Smooth muscle cell (in vitro differentiated cells): ENCODE data around the gene NMS. TPM values are rescaled to one million over a fixed set of nuclear protein-coding genes. Genes with fewer than 3 reads are reported as not detected.

ENCODE experiments used
- DNase-seq: peaks from one replicate; lab custom pipeline; 2025; ENCODE audit not compliant: unreplicated experiment; lab: John Stamatoyannopoulos, UW
- H2AFZ ChIP-seq: fragments of 200-600 bp; sonication (generic); 2 replicates; pipeline ENCODE4 v1.6.0; 2016; ENCODE audit warnings: antibody characterized with exemption, low read depth, mild to moderate bottlenecking
- H3F3A ChIP-seq: fragments of 200-600 bp; sonication (generic); 2 replicates; pipeline ENCODE4 v1.6.0; 2017; ENCODE audit warnings: antibody characterized with exemption, low read depth
- H3K27ac ChIP-seq: fragments of 200-600 bp; sonication (generic); 2 replicates; pipeline ENCODE4 v1.5.1; 2016; ENCODE audit warnings: low read depth, mild to moderate bottlenecking
- H3K27me3 ChIP-seq: fragments of 200-600 bp; sonication (generic); 2 replicates; pipeline ENCODE4 v1.6.1; 2016; ENCODE audit warnings: low read depth, mild to moderate bottlenecking
- H3K36me3 ChIP-seq: fragments of 200-600 bp; sonication (generic); 2 replicates; pipeline ENCODE4 v1.5.1; 2016; ENCODE audit warnings: low read depth
- H3K4me1 ChIP-seq: fragments of 200-600 bp; sonication (generic); 2 replicates; pipeline ENCODE4 v1.5.1; 2016; ENCODE audit warnings: low read depth
- H3K4me2 ChIP-seq: fragments of 200-600 bp; sonication (generic); 2 replicates; pipeline ENCODE4 v1.6.0; 2016; ENCODE audit warnings: mild to moderate bottlenecking
- H3K4me3 ChIP-seq: fragments of 200-600 bp; sonication (generic); 2 replicates; pipeline ENCODE4 v1.5.1; 2016; ENCODE audit warnings: mild to moderate bottlenecking
- H3K79me2 ChIP-seq: fragments of 200-600 bp; sonication (generic); 2 replicates; pipeline ENCODE4 v1.6.0; 2016; ENCODE audit warnings: low read depth, mild to moderate bottlenecking
- H3K9ac ChIP-seq: fragments of 200-600 bp; sonication (generic); 2 replicates; pipeline ENCODE4 v1.6.0; 2016; ENCODE audit warnings: low read depth
- H3K9me3 ChIP-seq: fragments of 200-600 bp; sonication (generic); replicated peaks from 2 replicates; pipeline ENCODE4 v1.5.1; 2016; ENCODE audit warnings: low read depth
- H4K20me1 ChIP-seq: fragments of 200-600 bp; sonication (generic); 2 replicates; pipeline ENCODE4 v1.6.0; 2016; ENCODE audit warnings: low read depth
- WGBS: methylation state at CpG from one replicate; pipeline ENCODE4 v1.1.7; 2016; ENCODE audit warnings: low lambda C conversion rate; 5-methylcytosine and 5-hydroxymethylcytosine counted together
- polyA plus RNA-seq: library from polyadenylated mRNA; unstranded; fragments of >200 nt; fragmentation: Nextera tagmentation; extraction: Ambion mirVana; gene quantifications from 2 replicates; pipeline ENCODE4 v1.2.1, GENCODE V29; 2016
- total RNA-seq: library from RNA; depleted of rRNA; stranded (reverse); fragments of >200 nt; gene quantifications from 2 replicates; pipeline ENCODE4 v1.2.3, GENCODE V29; 2014
- TF ChIP-seq, protein P1 (sequence below): fragments of 200-600 bp; sonication (generic); IDR thresholded peaks from 2 replicates; pipeline ENCODE4 v1.5.1; 2017; ENCODE audit warnings: borderline replicate concordance, mild to moderate bottlenecking, antibody characterized with exemption; ENCODE audit not compliant: insufficient read depth, poor library complexity, severe bottlenecking

Gene NMS
- total and polyA plus RNA-seq, 2 experiments from 2014 or later: not detected

DNA sequence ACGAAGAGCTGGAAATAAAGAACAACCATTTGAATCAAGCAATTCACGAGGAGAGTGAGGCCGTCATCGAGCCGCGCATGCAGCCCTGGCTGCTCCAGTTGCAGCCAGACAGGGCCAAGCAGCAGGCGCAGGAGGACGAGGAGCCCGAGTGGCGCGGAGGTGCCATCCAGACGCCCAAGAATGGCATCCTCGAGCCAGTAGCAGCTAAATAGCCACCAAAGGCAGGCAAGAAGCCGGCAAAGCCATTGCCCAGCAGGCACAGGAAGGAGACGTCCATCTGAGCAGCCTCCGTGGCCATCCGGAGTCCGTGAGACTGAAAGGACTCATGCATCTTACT lies 43.9 kb upstream of the NMS start:
- H3K27ac ChIP-seq: no peak overlapping the region
- no peaks in the 10 kb centered on the region for H3K4me1 ChIP-seq
- H3K79me2 ChIP-seq: no peaks in the 10 kb centered on the region
- H3F3A ChIP-seq: no peaks in the 10 kb centered on the region
- H3K36me3 ChIP-seq: no peaks in the 10 kb centered on the region
- 90% methylated on average over 18 of the region's 18 CpGs for WGBS
- TF ChIP-seq, protein P1, sequence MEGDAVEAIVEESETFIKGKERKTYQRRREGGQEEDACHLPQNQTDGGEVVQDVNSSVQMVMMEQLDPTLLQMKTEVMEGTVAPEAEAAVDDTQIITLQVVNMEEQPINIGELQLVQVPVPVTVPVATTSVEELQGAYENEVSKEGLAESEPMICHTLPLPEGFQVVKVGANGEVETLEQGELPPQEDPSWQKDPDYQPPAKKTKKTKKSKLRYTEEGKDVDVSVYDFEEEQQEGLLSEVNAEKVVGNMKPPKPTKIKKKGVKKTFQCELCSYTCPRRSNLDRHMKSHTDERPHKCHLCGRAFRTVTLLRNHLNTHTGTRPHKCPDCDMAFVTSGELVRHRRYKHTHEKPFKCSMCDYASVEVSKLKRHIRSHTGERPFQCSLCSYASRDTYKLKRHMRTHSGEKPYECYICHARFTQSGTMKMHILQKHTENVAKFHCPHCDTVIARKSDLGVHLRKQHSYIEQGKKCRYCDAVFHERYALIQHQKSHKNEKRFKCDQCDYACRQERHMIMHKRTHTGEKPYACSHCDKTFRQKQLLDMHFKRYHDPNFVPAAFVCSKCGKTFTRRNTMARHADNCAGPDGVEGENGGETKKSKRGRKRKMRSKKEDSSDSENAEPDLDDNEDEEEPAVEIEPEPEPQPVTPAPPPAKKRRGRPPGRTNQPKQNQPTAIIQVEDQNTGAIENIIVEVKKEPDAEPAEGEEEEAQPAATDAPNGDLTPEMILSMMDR: no peak
- no peak overlapping the region for H3K4me3 ChIP-seq
- H3K9ac ChIP-seq: no peak overlapping the region
- no peak overlapping the region for H2AFZ ChIP-seq
- no peaks in the 10 kb centered on the region for H3K27me3 ChIP-seq
- no peak overlapping the region for H3K4me2 ChIP-seq
- no peak for DNase-seq
- H3K9me3 ChIP-seq: no peaks in the 10 kb centered on the region
- no peaks in the 10 kb centered on the region for H4K20me1 ChIP-seq

- Histone ChIP-seq H3K9ac (no peak overlapping the region), H4K20me1 (no peaks in the 10 kb centered on the region), H3F3A (no peaks in the 10 kb centered on the region), H3K4me3 (no peak overlapping the region), H3K36me3 (no peaks in the 10 kb centered on the region), H3K4me1 (no peaks in the 10 kb centered on the region), H3K9me3 (no peaks in the 10 kb centered on the region), H3K79me2 (no peaks in the 10 kb centered on the region), H3K27ac (no peak overlapping the region), H3K4me2 (no peak overlapping the region), H3K27me3 (no peaks in the 10 kb centered on the region), H2AFZ (no peak overlapping the region)
- DNase-seq: no peak
- TF ChIP-seq, protein P1: no peak
- WGBS: 90% methylated on average over 12 of the region's 12 CpGs
Observed at GRCh38 chr2:100427111-100427510, 43.2 kb upstream of the NMS start.

DNA sequence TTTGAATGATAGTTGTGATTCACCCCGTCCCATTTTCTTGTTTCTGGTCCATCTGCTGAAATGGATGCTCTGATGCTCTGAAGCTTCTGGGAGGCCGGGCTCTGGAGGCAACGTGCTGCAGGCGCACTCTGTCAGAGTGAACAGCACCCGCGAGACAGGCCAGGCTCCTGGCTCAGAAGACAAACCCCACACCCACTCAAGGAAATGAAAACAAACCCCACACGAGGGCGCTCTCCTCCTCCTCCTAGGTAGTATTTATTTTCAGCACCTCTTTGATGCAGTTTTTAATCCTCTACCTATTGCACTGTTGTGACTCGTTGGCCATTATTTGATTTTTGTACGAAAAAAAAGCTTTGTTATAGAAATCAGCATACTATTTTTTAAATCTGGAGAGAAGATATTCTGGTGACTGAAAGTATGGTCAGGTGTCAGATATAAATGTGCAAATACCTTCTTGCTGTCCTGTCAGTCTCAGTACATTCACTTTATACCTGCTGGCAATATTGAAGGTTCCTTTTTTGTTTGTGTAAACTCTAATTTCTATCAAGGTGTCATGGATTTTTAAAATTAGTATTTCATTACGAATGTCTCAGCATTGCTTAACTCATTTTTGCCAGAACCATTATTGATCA lies 42.5 kb upstream of the NMS start:
- H3K79me2 ChIP-seq: no peaks in the 10 kb centered on the region
- no peak for DNase-seq
- WGBS: 49% methylated on average over 11 of the region's 11 CpGs

GRCh38 chr2:100429726-100430125 lies 40.6 kb upstream of the NMS start:
- no peaks in the 10 kb centered on the region for H3K4me1 ChIP-seq
- 85% methylated on average over 1 of the region's 1 CpG for WGBS
- no peaks in the 10 kb centered on the region for H3K9me3 ChIP-seq
- H3K4me2 ChIP-seq: no peak overlapping the region
- no peaks in the 10 kb centered on the region for H4K20me1 ChIP-seq
- no peak overlapping the region for H3K9ac ChIP-seq
- H3K4me3 ChIP-seq: no peak overlapping the region
- no peaks in the 10 kb centered on the region for H3K27me3 ChIP-seq
- TF ChIP-seq, protein P1: no peak
- H2AFZ ChIP-seq: no peak overlapping the region
- no peak overlapping the region for H3K27ac ChIP-seq
- DNase-seq: no peak
- H3K36me3 ChIP-seq: no peaks in the 10 kb centered on the region
- H3F3A ChIP-seq: no peaks in the 10 kb centered on the region
- no peaks in the 10 kb centered on the region for H3K79me2 ChIP-seq

More for the DNA sequence above, 42.5 kb upstream of the NMS start:
- Histone ChIP-seq H3K4me1 (no peaks in the 10 kb centered on the region), H3K9ac (no peak overlapping the region), H3K27me3 (no peaks in the 10 kb centered on the region), H3F3A (no peaks in the 10 kb centered on the region), H3K27ac (no peak overlapping the region), H3K9me3 (no peaks in the 10 kb centered on the region), H3K36me3 (no peaks in the 10 kb centered on the region), H2AFZ (no peak overlapping the region), H3K4me2 (no peak overlapping the region), H4K20me1 (no peaks in the 10 kb centered on the region), H3K4me3 (no peak overlapping the region)
- TF ChIP-seq, protein P1: peak; percentile 46
